Adrenal gland (tissue), 5 donors: ENCODE results near the gene LIMS2.

Experiments
- POLR2A ChIP-seq, 2 donors: fragments of 450-650 bp; IDR thresholded peaks; one replicate each; pipeline ENCODE4 v1.6.1; 2017; ENCODE audit warnings: antibody characterized with exemption in 2 of 2, mild to moderate bottlenecking in 2 of 2, moderate library complexity in 1 of 2
- TF ChIP-seq, protein P1 (sequence below), 6 experiments: fragments of 450-650 bp in 4 of 6; fragments of 200-600 bp in 2 of 6; sonication (generic) in 1 of 6; IDR thresholded peaks; 1 replicate in 5 of 6; 2 replicates in 1 of 6; pipeline versions ENCODE4 v1.5.1 to v1.8.0; 2016 to 2021; ENCODE audit warnings: antibody characterized with exemption in 6 of 6, mild to moderate bottlenecking in 2 of 6, moderate library complexity in 1 of 6
- donor health status: DM: no; HTN: no; CAD: no.

DNA sequence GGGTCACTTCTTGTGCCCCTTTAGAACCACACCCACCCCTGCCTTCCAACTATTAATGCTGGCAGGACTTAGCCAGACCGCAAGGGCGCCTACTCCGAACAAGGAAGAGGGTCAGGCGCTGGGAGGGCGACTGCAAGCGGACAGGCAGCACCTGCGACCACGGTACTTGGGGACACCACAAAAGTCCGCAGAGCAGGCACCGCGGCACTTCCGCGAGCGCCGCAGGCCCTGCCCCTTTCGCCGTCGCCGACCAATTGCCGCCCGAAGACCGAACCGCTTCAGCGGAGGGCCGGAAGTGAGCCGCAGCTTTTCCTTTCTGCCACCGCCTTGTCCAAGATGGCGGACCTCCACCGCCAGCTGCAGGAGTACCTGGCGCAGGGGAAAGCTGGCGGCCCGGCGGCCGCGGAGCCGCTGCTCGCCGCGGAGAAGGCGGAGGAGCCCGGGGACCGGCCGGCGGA, 25.9 kb upstream of the LIMS2 start, which contains the start of gene SFT2D3:
- peak; percentile 94 to 95 for TF ChIP-seq POLR2A (IDR thresholded peaks at IDR 0.05)
- TF ChIP-seq, protein P1, sequence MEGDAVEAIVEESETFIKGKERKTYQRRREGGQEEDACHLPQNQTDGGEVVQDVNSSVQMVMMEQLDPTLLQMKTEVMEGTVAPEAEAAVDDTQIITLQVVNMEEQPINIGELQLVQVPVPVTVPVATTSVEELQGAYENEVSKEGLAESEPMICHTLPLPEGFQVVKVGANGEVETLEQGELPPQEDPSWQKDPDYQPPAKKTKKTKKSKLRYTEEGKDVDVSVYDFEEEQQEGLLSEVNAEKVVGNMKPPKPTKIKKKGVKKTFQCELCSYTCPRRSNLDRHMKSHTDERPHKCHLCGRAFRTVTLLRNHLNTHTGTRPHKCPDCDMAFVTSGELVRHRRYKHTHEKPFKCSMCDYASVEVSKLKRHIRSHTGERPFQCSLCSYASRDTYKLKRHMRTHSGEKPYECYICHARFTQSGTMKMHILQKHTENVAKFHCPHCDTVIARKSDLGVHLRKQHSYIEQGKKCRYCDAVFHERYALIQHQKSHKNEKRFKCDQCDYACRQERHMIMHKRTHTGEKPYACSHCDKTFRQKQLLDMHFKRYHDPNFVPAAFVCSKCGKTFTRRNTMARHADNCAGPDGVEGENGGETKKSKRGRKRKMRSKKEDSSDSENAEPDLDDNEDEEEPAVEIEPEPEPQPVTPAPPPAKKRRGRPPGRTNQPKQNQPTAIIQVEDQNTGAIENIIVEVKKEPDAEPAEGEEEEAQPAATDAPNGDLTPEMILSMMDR (IDR thresholded peaks at IDR 0.05) = no peak
